CD4-positive, alpha-beta T cell treated with Interferon alpha-2 for 1 hour (primary cell): ENCODE results near the gene PRND.
A peak's percentile ranks its signal among the peaks of the same experiment; 100 is the strongest.
"Not testable (repeated sequence)": the region's sequence is repeated elsewhere in the genome, so short reads cannot be mapped to it uniquely, and the experiment has no call there.

ENCODE experiments used
- DNase-seq, 2 donors: peaks; one replicate each; pipeline ENCODE4 v3.0.0-alpha.2; 2020 to 2022

Gene PRND

GRCh38 chr20:4740774-4741431 lies 19.2 kb downstream of the PRND start:
- peak; percentile 49 to 69 for DNase-seq

GRCh38 chr20:4748847-4749246 lies 27.1 kb downstream of the PRND start:
- DNase-seq = no peak

- DNase-seq = no peak
Measured at GRCh38 chr20:4749326-4749725, 27.6 kb downstream of the PRND start.

GRCh38 chr20:4750381-4750780 lies 28.7 kb downstream of the PRND start:
- DNase-seq = no peak

GRCh38 chr20:4759100-4759884 lies 37.6 kb downstream of the PRND start:
- DNase-seq = peak; percentile 30 to 58

GRCh38 chr20:4763261-4763660 lies 41.6 kb downstream of the PRND start:
- no peak for DNase-seq

GRCh38 chr20:4763723-4764510 lies 42.2 kb downstream of the PRND start:
- no peak for DNase-seq

- no peak for DNase-seq
Measured at GRCh38 chr20:4764805-4765204, 43.1 kb downstream of the PRND start.

- DNase-seq = no peak
Measured at GRCh38 chr20:4765681-4766080, 44.0 kb downstream of the PRND start.

GRCh38 chr20:4766631-4767030 lies 44.9 kb downstream of the PRND start:
- peak in 1 of 2 donors; percentile 56 for DNase-seq

- no peak for DNase-seq
Measured at GRCh38 chr20:4767084-4767483, 45.4 kb downstream of the PRND start.

- no peak for DNase-seq
Measured at GRCh38 chr20:4769328-4769727, 47.6 kb downstream of the PRND start.

- no peak for DNase-seq
Measured at GRCh38 chr20:4770026-4770425, 48.3 kb downstream of the PRND start.

GRCh38 chr20:4771004-4771403 lies 49.3 kb downstream of the PRND start:
- no peak for DNase-seq

GRCh38 chr20:4772132-4772531 lies 50.4 kb downstream of the PRND start:
- DNase-seq = no peak

- DNase-seq = not testable (repeated sequence)
Measured at GRCh38 chr20:4773014-4773413, 51.3 kb downstream of the PRND start.

- DNase-seq = no peak
Measured at GRCh38 chr20:4773736-4774135, 52.0 kb downstream of the PRND start.

- DNase-seq = peak in 1 of 2 donors; percentile 15
Measured at GRCh38 chr20:4774207-4774606, 52.5 kb downstream of the PRND start.

GRCh38 chr20:4775322-4776078 lies 53.8 kb downstream of the PRND start:
- no peak for DNase-seq

GRCh38 chr20:4776079-4776630 lies 54.4 kb downstream of the PRND start:
- DNase-seq = no peak
